ENCODE measurements around the gene IL13RA1.

The IL13RA1 gene

DNA sequence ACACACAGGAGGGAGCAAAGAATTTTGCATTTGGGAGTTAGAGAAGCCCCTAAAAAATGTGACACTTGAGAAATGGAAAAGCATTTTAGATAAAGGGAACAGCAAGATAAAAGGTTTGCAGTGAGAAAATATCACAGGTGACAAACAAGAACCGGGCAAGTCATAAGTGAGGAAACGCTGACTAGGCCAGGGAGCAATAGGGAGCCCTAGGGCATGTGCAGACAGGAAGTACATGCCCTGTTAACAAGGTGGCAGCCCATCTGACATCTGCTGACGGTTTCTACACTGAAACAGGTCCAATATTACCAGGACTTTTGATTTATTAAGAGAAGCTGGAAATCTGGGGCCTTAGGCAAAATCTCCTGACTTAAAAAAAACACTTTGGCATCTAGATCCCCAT is 4.0 kb upstream of the IL13RA1 start:
- TF ChIP-seq TCF12 (IDR thresholded peaks at IDR 0.05; ENCODE audit: low read depth) = no peak
- TF ChIP-seq YY1 (IDR thresholded peaks at IDR 0.05; ENCODE audit: low read depth) = no peak
- TF ChIP-seq FOXM1 (IDR thresholded peaks at IDR 0.05; ENCODE audit: borderline replicate concordance, low read depth) = no peak
- no peak for TF ChIP-seq RAD21 (IDR thresholded peaks at IDR 0.05; ENCODE audit: low read depth)
- no peak for TF ChIP-seq EGR1 (IDR thresholded peaks at IDR 0.05)
- no peak for TF ChIP-seq ZBTB7A (IDR thresholded peaks at IDR 0.05; ENCODE audit: low read depth)
- TF ChIP-seq TAF1 (IDR thresholded peaks at IDR 0.05; ENCODE audit: low read depth) = no peak
- no peak for TF ChIP-seq MAX (IDR thresholded peaks at IDR 0.05)

- TF ChIP-seq TCF12 (IDR thresholded peaks at IDR 0.05; ENCODE audit: low read depth) (no peak), ZBTB7A (IDR thresholded peaks at IDR 0.05; ENCODE audit: low read depth) (no peak), FOXM1 (IDR thresholded peaks at IDR 0.05; ENCODE audit: borderline replicate concordance, low read depth) (no peak), RAD21 (IDR thresholded peaks at IDR 0.05; ENCODE audit: low read depth) (no peak), NFIC (IDR thresholded peaks at IDR 0.05) (no peak), CREB1 (IDR thresholded peaks at IDR 0.05; ENCODE audit: low read depth) (no peak), REST (IDR thresholded peaks at IDR 0.05; ENCODE audit: low read depth) (no peak), MAX (IDR thresholded peaks at IDR 0.05) (no peak), EGR1 (IDR thresholded peaks at IDR 0.05) (no peak), YY1 (IDR thresholded peaks at IDR 0.05; ENCODE audit: low read depth) (no peak), TEAD4 (IDR thresholded peaks at IDR 0.05) (no peak), CEBPB (IDR thresholded peaks at IDR 0.05) (no peak), EP300 (IDR thresholded peaks at IDR 0.05; ENCODE audit: borderline replicate concordance) (no peak), TAF1 (IDR thresholded peaks at IDR 0.05; ENCODE audit: low read depth) (no peak)
- TF ChIP-seq, protein P1, sequence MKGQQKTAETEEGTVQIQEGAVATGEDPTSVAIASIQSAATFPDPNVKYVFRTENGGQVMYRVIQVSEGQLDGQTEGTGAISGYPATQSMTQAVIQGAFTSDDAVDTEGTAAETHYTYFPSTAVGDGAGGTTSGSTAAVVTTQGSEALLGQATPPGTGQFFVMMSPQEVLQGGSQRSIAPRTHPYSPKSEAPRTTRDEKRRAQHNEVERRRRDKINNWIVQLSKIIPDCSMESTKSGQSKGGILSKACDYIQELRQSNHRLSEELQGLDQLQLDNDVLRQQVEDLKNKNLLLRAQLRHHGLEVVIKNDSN (IDR thresholded peaks at IDR 0.05) = no peak
These were observed 3.0 kb upstream of the IL13RA1 start for GRCh38 chrX:118724365-118724764.

DNA sequence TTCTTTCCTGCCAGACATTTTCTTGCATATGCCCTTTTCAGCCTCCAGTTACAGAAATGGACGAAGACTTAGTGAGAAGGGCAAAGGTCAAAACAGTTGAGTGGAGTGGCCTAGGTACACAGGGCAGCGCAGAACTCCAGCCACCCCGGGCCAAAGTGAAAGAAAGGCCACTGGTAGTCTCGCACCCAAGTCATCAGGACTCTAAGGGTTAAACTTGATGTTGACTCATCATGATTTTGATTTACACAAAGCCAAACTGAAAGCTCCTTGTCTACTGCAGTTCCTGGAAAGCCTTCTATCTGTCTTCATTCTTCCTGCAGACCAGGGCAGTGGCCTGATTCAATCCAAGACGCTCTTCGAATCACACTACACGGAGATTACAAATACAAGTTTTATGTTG is 2.6 kb upstream of the IL13RA1 start:
- no peak for TF ChIP-seq ZBTB7A (IDR thresholded peaks at IDR 0.05; ENCODE audit: low read depth)
- no peak for TF ChIP-seq TCF12 (IDR thresholded peaks at IDR 0.05; ENCODE audit: low read depth)
- TF ChIP-seq, protein P1 (IDR thresholded peaks at IDR 0.05) = no peak
- TF ChIP-seq REST (IDR thresholded peaks at IDR 0.05; ENCODE audit: low read depth) = no peak
- TF ChIP-seq MAX (IDR thresholded peaks at IDR 0.05) = no peak
- no peak for TF ChIP-seq RAD21 (IDR thresholded peaks at IDR 0.05; ENCODE audit: low read depth)
- no peak for TF ChIP-seq TAF1 (IDR thresholded peaks at IDR 0.05; ENCODE audit: low read depth)
- TF ChIP-seq EGR1 (IDR thresholded peaks at IDR 0.05) = no peak
- no peak for TF ChIP-seq YY1 (IDR thresholded peaks at IDR 0.05; ENCODE audit: low read depth)
- TF ChIP-seq FOXM1 (IDR thresholded peaks at IDR 0.05; ENCODE audit: borderline replicate concordance, low read depth) = no peak
- no peak for TF ChIP-seq CEBPB (IDR thresholded peaks at IDR 0.05)

GRCh38 chrX:118726396-118726795 is 1.0 kb upstream of the IL13RA1 start:
- TF ChIP-seq ZBTB7A (IDR thresholded peaks at IDR 0.05; ENCODE audit: low read depth) = no peak
- TF ChIP-seq RAD21 (IDR thresholded peaks at IDR 0.05; ENCODE audit: low read depth) = no peak
- TF ChIP-seq CREB1 (IDR thresholded peaks at IDR 0.05; ENCODE audit: low read depth) = no peak
- TF ChIP-seq MAX (IDR thresholded peaks at IDR 0.05) = no peak
- TF ChIP-seq YY1 (IDR thresholded peaks at IDR 0.05; ENCODE audit: low read depth) = no peak
- TF ChIP-seq NFIC (IDR thresholded peaks at IDR 0.05) = no peak
- no peak for TF ChIP-seq TAF1 (IDR thresholded peaks at IDR 0.05; ENCODE audit: low read depth)

GRCh38 chrX:118727686-118728339 is 407 bp downstream of the IL13RA1 start:
- TF ChIP-seq EGR1 (IDR thresholded peaks at IDR 0.05) (peak; percentile 69), ZBTB7A (IDR thresholded peaks at IDR 0.05; ENCODE audit: low read depth) (0 out of 2 replicates have a peak, but pooled peaks have one; percentile 47), CREB1 (IDR thresholded peaks at IDR 0.05; ENCODE audit: low read depth) (no peak)
